GM12878 (cell line): ENCODE measurements around the gene SNX8. TPM values are rescaled to one million over a fixed set of nuclear protein-coding genes. Genes with fewer than 3 reads are reported as not detected.

ENCODE experiments used
- ATAC-seq: fragments of 200-7000 bp; cut with Tn5 transposase; 3 replicates; pipeline ENCODE4 v1.9.1; 2020; ENCODE audit warnings: mild to moderate bottlenecking, moderate library complexity
- BruUV-seq: library from RNA; stranded (reverse); fragments of 400-500 nt; replicated peaks from 2 replicates; lab custom pipeline; 2021; lab: Mats Ljungman, UMichigan
- CTCF ChIA-PET: fragments of 300-600 bp; sonication (Branson Sonifier 250); formaldehyde crosslinking; extraction: SDS; loops from one replicate; lab custom pipeline; 2021; ENCODE audit warnings: inconsistent platforms; lab: Yijun Ruan, JAX
- POLR2A ChIA-PET: fragments of 350-600 bp; formaldehyde crosslinking; extraction: SDS; loops from one replicate; lab custom pipeline; 2021; ENCODE audit warnings: inconsistent platforms; lab: Charles Lee
- RAD21 ChIA-PET: fragments of 300-600 bp; sonication (Branson Sonifier 250); formaldehyde crosslinking; loops from one replicate; lab custom pipeline; 2023; ENCODE audit warnings: antibody characterized with exemption; ENCODE audit not compliant: unreplicated experiment; lab: Charles Lee
- SMC1A ChIA-PET: fragments of 300-600 bp; sonication (Branson Sonifier 250); formaldehyde crosslinking; loops from one replicate; lab custom pipeline; 2023; ENCODE audit not compliant: unreplicated experiment, uncharacterized antibody; lab: Charles Lee
- DNase-seq: peaks from one replicate; pipeline ENCODE4 v3.0.0-alpha.2; 2011; ENCODE audit warnings: low read depth, low spot score
- FAIRE-seq: peaks from 3 replicates; lab custom pipeline; 2011; peaks lifted over from hg19 to GRCh38; lab: Jason Lieb, UNC
- H2AFZ ChIP-seq: 2 replicates; pipeline ENCODE4 v1.6.0; 2011; ENCODE audit warnings: low read depth, low read length, control low read depth; ENCODE audit not compliant: control insufficient read depth
- H3K27ac ChIP-seq: 2 replicates; pipeline ENCODE4 v1.5.1; 2011; ENCODE audit warnings: control low read depth; ENCODE audit not compliant: control insufficient read depth, insufficient read depth
- H3K27me3 ChIP-seq, 2 experiments: replicated peaks in 1 of 2; 2 replicates each; pipeline versions ENCODE4 v1.6.0 to v1.6.1; 2011; ENCODE audit warnings: low read length in 1 of 2; ENCODE audit not compliant: control insufficient read depth in 2 of 2, insufficient read depth in 2 of 2
- H3K36me3 ChIP-seq, 2 experiments: 2 replicates each; pipeline ENCODE4 v1.5.1; 2011; ENCODE audit warnings: low read length in 1 of 2; ENCODE audit not compliant: control insufficient read depth in 2 of 2, insufficient read depth in 2 of 2
- H3K4me1 ChIP-seq: 2 replicates; pipeline ENCODE4 v1.6.1; 2011; ENCODE audit warnings: mild to moderate bottlenecking, low read length, moderate library complexity, mixed read lengths; ENCODE audit not compliant: control insufficient read depth, insufficient read depth
- H3K4me2 ChIP-seq: 2 replicates; pipeline ENCODE4 v1.6.0; 2011; ENCODE audit warnings: control low read depth; ENCODE audit not compliant: control insufficient read depth, insufficient read depth
- H3K4me3 ChIP-seq: fragments of 200-600 bp; sonication (generic); 2 replicates; pipeline ENCODE4 v1.5.1; 2016
- H3K79me2 ChIP-seq: 2 replicates; pipeline ENCODE4 v1.6.0; 2011; ENCODE audit warnings: low read length; ENCODE audit not compliant: control insufficient read depth, insufficient read depth
- H3K9ac ChIP-seq: 2 replicates; pipeline ENCODE4 v1.8.0; 2011; ENCODE audit warnings: low read length, control low read depth, mixed read lengths; ENCODE audit not compliant: control insufficient read depth, insufficient read depth
- H3K9me3 ChIP-seq: replicated peaks from 3 replicates; pipeline ENCODE4 v1.5.1; 2011; ENCODE audit warnings: mild to moderate bottlenecking, low read length; ENCODE audit not compliant: control insufficient read depth, insufficient read depth
- H4K20me1 ChIP-seq: 2 replicates; pipeline ENCODE4 v1.6.0; 2011; ENCODE audit not compliant: control insufficient read depth, insufficient read depth
- PAX5 ChIP-seq: IDR thresholded peaks from 2 replicates; pipeline ENCODE4 v1.6.1; 2011; ENCODE audit warnings: low read depth, low read length, borderline replicate concordance
- POLR2A ChIP-seq: IDR thresholded peaks from 2 replicates; pipeline ENCODE4 v1.6.1; 2011; ENCODE audit warnings: low read depth, mild to moderate bottlenecking, low read length
- RAD21 ChIP-seq: IDR thresholded peaks from 2 replicates; pipeline ENCODE4 v1.6.1; 2011; ENCODE audit warnings: mild to moderate bottlenecking, low read depth, low read length, moderate library complexity; ENCODE audit not compliant: insufficient read depth
- RUNX3 ChIP-seq: IDR thresholded peaks from 2 replicates; pipeline ENCODE4 v1.6.1; 2012; ENCODE audit warnings: low read length, inconsistent platforms
- SMC3 ChIP-seq: IDR thresholded peaks from 2 replicates; pipeline ENCODE4 v1.6.1; 2011; ENCODE audit warnings: low read length, improper control_type of control experiment, borderline replicate concordance
- TCF3 ChIP-seq: IDR thresholded peaks from 2 replicates; pipeline ENCODE4 v1.6.1; 2012; ENCODE audit warnings: low read depth, mild to moderate bottlenecking, low read length, borderline replicate concordance; ENCODE audit not compliant: insufficient read depth
- YY1 ChIP-seq: IDR thresholded peaks from 2 replicates; pipeline ENCODE4 v1.6.1; 2011; ENCODE audit warnings: low read depth, mild to moderate bottlenecking, low read length
- ZNF207 ChIP-seq: fragments of 450-650 bp; IDR thresholded peaks from 2 replicates; pipeline ENCODE4 v1.6.1; 2014; ENCODE audit warnings: antibody characterized with exemption, mild to moderate bottlenecking, borderline replicate concordance
- WGBS: methylation state at CpG from one replicate; pipeline ENCODE4 v1.1.6; 2016; ENCODE audit warnings: low lambda C conversion rate; ENCODE audit not compliant: insufficient replicate concordance, insufficient coverage; ENCODE audit errors: missing lambda C conversion rate; 5-methylcytosine and 5-hydroxymethylcytosine counted together
- in situ Hi-C: fragments of 300-500 bp; cut with MboI; formaldehyde crosslinking; loops from 9 replicates; pipeline ENCODE4 v1.14.3; 2018; ENCODE audit warnings: mixed read lengths
- intact Hi-C: fragments of 100-400 bp; cut with micrococcal nuclease; formaldehyde crosslinking; loops from one replicate; pipeline ENCODE4 v1.14.2; 2022; ENCODE audit not compliant: unreplicated experiment
- polyA plus RNA-seq, 11 experiments: library from polyadenylated mRNA; depleted of rRNA in 4 of 11; unstranded in 6 of 11; stranded (reverse) in 5 of 11; fragments of >200 nt; fragmentation: Nextera tagmentation in 4 of 11; fragmentation: Illumina TruSeq in 1 of 11; extraction: Ambion mirVana in 4 of 11; extraction: Trizol in 1 of 11; gene quantifications; 1 replicate in 1 of 11; 2 replicates in 10 of 11; pipeline versions ENCODE4 v1.2.1 to v1.2.3, GENCODE V29; 2011 to 2016; ENCODE audit warnings: inconsistent platforms in 2 of 11, missing spikeins in 2 of 11, low read depth in 1 of 11
- total RNA-seq, 4 experiments: library from RNA; depleted of rRNA in 3 of 4; stranded (reverse); fragments of >200 nt in 3 of 4; fragmentation: Illumina TruSeq in 1 of 4; extraction: Trizol in 1 of 4; gene quantifications; 2 replicates each; pipeline versions ENCODE4 v1.2.1 to v1.2.3, GENCODE V29; 2013 to 2021
- TF ChIP-seq, protein P1 (sequence below): fragments of 450-650 bp; IDR thresholded peaks from 2 replicates; pipeline ENCODE4 v1.6.1; 2017; ENCODE audit warnings: mild to moderate bottlenecking, moderate library complexity
- TF ChIP-seq, protein P2 (sequence below), 3 experiments: IDR thresholded peaks in 2 of 3; conservative IDR thresholded peaks in 1 of 3; 2 replicates each; pipeline ENCODE4 v1.5.1; 2011; ENCODE audit warnings: low read depth in 3 of 3, low read length in 3 of 3, mild to moderate bottlenecking in 3 of 3, control low read depth in 2 of 3, moderate library complexity in 2 of 3, inconsistent platforms in 1 of 3, mixed read lengths in 1 of 3; ENCODE audit not compliant: control insufficient read depth in 2 of 3, insufficient read depth in 1 of 3; ENCODE audit errors: extremely low read depth in 1 of 3

SNX8 gene
- total and polyA plus RNA-seq, 10 of the 15 experiments (the other 5 are each of a cell fraction or from before 2014, with no cell fraction given): 6.4 to 210 (median 97.6) TPM

DNA sequence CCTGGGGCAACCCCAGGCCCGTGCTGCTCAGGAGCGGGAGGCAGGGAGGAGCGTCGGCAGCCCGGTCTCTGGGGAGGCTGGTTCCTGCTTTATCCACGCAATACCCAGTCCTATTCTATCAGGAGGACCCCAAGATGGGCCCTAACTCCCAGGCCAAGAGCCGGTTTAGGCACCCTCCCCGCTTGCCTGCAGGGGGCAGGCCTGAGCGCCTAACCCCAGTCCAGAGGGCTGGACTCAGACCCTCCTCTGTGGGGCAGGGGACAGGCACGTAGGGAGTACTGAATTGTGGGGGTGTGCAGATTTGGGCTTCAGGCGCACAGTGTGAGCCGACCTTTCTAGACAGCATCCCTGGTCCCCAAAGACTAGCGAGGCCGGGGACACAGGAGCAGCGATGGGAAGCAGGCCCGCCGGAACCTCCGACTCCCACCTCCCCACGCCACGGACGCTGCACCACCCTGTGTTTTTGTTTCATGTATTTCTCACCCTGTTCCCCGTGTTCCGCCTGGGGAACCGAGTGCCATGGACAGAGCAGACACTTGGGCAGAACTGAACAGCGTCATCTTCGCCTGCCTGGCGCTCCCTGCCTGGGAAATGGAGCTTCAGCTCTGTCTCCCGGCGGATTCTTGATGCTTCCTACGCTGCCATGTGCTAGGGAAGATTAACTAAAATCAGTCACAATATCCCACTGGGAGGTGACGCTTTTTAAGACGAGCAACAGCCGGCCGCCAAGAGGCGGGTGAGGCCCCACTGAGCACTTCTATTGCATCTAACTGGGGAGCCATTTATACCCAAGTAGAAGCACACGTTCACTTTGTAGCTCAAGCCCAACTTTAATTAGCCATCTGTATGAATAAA, 66.9 kb downstream of the SNX8 start:
- H3K4me3 ChIP-seq: no peak overlapping the region
- H3K4me2 ChIP-seq: no peak overlapping the region
- FAIRE-seq (no peak), DNase-seq (no peak)
- 76% methylated on average over 36 of the region's 36 CpGs for WGBS
- peak; percentile 48 for TF ChIP-seq POLR2A
- TF ChIP-seq, protein P1, sequence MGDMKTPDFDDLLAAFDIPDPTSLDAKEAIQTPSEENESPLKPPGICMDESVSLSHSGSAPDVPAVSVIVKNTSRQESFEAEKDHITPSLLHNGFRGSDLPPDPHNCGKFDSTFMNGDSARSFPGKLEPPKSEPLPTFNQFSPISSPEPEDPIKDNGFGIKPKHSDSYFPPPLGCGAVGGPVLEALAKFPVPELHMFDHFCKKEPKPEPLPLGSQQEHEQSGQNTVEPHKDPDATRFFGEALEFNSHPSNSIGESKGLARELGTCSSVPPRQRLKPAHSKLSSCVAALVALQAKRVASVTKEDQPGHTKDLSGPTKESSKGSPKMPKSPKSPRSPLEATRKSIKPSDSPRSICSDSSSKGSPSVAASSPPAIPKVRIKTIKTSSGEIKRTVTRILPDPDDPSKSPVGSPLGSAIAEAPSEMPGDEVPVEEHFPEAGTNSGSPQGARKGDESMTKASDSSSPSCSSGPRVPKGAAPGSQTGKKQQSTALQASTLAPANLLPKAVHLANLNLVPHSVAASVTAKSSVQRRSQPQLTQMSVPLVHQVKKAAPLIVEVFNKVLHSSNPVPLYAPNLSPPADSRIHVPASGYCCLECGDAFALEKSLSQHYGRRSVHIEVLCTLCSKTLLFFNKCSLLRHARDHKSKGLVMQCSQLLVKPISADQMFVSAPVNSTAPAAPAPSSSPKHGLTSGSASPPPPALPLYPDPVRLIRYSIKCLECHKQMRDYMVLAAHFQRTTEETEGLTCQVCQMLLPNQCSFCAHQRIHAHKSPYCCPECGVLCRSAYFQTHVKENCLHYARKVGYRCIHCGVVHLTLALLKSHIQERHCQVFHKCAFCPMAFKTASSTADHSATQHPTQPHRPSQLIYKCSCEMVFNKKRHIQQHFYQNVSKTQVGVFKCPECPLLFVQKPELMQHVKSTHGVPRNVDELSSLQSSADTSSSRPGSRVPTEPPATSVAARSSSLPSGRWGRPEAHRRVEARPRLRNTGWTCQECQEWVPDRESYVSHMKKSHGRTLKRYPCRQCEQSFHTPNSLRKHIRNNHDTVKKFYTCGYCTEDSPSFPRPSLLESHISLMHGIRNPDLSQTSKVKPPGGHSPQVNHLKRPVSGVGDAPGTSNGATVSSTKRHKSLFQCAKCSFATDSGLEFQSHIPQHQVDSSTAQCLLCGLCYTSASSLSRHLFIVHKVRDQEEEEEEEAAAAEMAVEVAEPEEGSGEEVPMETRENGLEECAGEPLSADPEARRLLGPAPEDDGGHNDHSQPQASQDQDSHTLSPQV: no peak
- TF ChIP-seq ZNF207: no peak
- peak; percentile 55 for TF ChIP-seq RAD21
- TF ChIP-seq SMC3: peak; percentile 57; the same call in 1 of the 2 replicates
- TF ChIP-seq PAX5: no peak
- 0 out of 2 replicates have a peak, but pooled peaks have one; percentile 6 for TF ChIP-seq RUNX3
- TF ChIP-seq TCF3: 0 out of 2 replicates have a peak, but pooled peaks have one; percentile 7
- TF ChIP-seq, protein P2, sequence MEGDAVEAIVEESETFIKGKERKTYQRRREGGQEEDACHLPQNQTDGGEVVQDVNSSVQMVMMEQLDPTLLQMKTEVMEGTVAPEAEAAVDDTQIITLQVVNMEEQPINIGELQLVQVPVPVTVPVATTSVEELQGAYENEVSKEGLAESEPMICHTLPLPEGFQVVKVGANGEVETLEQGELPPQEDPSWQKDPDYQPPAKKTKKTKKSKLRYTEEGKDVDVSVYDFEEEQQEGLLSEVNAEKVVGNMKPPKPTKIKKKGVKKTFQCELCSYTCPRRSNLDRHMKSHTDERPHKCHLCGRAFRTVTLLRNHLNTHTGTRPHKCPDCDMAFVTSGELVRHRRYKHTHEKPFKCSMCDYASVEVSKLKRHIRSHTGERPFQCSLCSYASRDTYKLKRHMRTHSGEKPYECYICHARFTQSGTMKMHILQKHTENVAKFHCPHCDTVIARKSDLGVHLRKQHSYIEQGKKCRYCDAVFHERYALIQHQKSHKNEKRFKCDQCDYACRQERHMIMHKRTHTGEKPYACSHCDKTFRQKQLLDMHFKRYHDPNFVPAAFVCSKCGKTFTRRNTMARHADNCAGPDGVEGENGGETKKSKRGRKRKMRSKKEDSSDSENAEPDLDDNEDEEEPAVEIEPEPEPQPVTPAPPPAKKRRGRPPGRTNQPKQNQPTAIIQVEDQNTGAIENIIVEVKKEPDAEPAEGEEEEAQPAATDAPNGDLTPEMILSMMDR (IDR thresholded peaks at IDR 0.05 in 2 of 3, conservative IDR thresholded peaks at IDR 0.05 in 1 of 3; ENCODE audit: control insufficient read depth in 2 of 3, extremely low read depth in 1 of 3, insufficient read depth in 1 of 3, low read depth in 3 of 3, low read length in 3 of 3): peak; percentile 47 to 78 (median 64)
- TF ChIP-seq YY1: 0 out of 2 replicates have a peak, but pooled peaks have one; percentile 28
- TF ChIP-seq, all 136 proteins: peak for 7
- RAD21 ChIA-PET: interaction anchor here (1.2 to 3.5 kb wide), 2 partner anchors 11 to 101 kb away, joined by 4 to 20 read pairs; no protein-coding TSS in a partner anchor
- no peak overlapping the region for H3K27ac ChIP-seq
- ATAC-seq: peak; percentile 39
- peaks cover 44% of the 10 kb centered on the region for H3K4me1 ChIP-seq
- POLR2A ChIA-PET: interaction anchor here (1.2 kb wide), 2 partner anchors 10 to 159 kb away, joined by 4 to 5 read pairs; no protein-coding TSS in a partner anchor
- intact Hi-C loops: loop anchor here (2.0 kb wide), 1 partner anchor 101 kb away; no protein-coding TSS in a partner anchor
- peaks cover 2% of the 10 kb centered on the region for H3K79me2 ChIP-seq
- H4K20me1 ChIP-seq: no peaks in the 10 kb centered on the region
- in situ Hi-C loops: loop anchor here (5.0 kb wide), 1 partner anchor 100 kb away; no protein-coding TSS in a partner anchor
- BruUV-seq: no TSS peak
- no peak overlapping the region for H2AFZ ChIP-seq
- SMC1A ChIA-PET: interaction anchor here (1.4 to 3.5 kb wide), 7 partner anchors 9 to 99 kb away, joined by 3 to 27 read pairs (median 8); no protein-coding TSS in a partner anchor
- no peaks in the 10 kb centered on the region for H3K27me3 ChIP-seq
- CTCF ChIA-PET: interaction anchor here (0.6 to 2.7 kb wide), 10 partner anchors 13 to 221 kb away, joined by 3 to 21 read pairs (median 4); no protein-coding TSS in a partner anchor
- no peaks in the 10 kb centered on the region; the same call in 2 of the 3 replicates for H3K9me3 ChIP-seq
- H3K9ac ChIP-seq: no peak overlapping the region
- H3K36me3 ChIP-seq: peaks cover under 1 to 3% of the 10 kb centered on the region in 2 experiments; a peak in 3 of 4 replicates
